ENCODE data around the gene ELN.

GRCh38 chr7:74095135-74095534 is 67.2 kb downstream of the ELN start:
- TF ChIP-seq CTCF (conservative IDR thresholded peaks at IDR 0.05; ENCODE audit: low read depth, low read length) (no peak), EZH2 (IDR thresholded peaks at IDR 0.05; ENCODE audit: borderline replicate concordance, low read depth, low read length, poor library complexity, severe bottlenecking) (no peak)
